ENCODE measurements around the gene HUS1.
"Not testable (repeated sequence)": the region's sequence is repeated elsewhere in the genome, so short reads cannot be mapped to it uniquely, and the experiment has no call there.

The HUS1 gene

DNA sequence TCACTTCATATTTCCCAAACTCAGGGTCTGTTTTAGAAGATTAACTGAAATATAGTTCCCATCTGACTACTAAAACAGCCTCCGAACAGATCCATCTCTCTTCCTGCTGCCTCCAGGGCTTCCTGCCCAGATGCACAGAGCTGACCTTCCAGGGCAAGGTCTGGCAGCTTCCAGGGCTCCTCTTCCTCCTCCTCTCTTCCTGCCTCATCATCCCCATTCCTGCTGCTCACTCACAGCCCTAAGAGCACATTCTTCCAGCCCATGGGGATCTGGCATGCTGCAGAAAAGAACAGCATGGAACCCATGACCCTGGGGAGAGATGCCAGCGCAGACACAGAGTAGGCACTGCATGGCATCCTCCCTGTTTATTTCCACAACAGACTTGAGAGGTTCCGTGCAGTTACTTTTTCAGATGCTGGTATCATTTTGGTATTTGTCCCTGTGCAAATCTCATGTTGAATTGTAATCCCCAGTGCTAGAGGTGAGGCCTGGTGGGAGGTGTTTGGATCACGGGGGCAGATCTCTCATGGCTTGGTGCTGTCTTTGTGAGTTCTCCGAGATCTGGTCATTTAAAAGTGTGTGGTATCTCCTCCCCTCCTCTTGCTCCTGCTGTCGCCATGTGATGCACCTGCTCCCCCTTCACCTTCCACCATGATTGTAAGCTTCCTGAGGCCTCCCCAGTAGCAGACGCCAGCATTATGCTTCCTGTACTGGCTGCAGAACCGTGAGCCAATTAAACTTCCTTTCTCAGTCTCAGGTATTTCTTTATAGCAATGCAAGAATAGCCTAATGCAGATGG lies 35.5 kb downstream of the HUS1 start:
- no peak for DNase-seq

DNA sequence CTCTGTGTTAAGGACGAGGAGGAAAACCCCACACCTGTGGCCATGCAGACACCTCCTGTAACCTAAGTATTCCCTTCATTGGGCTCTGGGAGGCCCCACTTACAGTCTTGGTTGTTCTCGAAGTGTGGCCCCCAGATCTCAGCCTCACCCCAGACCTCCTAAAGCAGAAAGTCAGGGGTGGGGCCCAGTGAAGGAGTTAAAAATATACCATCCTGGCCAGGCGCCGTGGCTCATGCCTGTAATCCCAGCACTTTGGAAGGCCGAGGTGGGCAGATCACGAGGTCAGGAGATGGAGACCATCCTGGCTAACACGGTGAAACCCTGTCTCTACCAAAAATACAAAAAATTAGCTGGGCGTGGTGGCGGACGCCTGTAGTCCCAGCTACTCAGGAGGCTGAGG lies 36.8 kb downstream of the HUS1 start:
- DNase-seq, result not testable (repeated sequence)

DNA sequence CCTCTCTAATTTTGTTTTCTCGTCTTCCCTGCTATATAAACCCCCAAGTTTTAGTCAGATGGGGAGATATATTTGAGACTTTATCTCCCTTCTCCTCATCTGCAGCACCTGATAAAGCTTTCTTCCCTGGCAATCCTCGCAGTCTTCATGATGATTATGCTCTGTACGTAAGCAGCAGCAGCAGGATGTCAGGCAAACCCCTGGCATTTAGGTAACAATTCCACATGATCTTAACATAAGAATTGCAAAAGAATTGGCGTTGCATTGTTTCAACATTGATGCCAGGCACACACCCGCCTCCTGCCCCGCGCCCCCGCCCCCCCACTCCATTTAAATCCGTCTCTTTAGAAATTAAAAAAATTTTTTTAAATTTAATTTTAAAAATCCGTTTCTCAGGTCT lies 37.3 kb downstream of the HUS1 start:
- DNase-seq, result no peak

DNA sequence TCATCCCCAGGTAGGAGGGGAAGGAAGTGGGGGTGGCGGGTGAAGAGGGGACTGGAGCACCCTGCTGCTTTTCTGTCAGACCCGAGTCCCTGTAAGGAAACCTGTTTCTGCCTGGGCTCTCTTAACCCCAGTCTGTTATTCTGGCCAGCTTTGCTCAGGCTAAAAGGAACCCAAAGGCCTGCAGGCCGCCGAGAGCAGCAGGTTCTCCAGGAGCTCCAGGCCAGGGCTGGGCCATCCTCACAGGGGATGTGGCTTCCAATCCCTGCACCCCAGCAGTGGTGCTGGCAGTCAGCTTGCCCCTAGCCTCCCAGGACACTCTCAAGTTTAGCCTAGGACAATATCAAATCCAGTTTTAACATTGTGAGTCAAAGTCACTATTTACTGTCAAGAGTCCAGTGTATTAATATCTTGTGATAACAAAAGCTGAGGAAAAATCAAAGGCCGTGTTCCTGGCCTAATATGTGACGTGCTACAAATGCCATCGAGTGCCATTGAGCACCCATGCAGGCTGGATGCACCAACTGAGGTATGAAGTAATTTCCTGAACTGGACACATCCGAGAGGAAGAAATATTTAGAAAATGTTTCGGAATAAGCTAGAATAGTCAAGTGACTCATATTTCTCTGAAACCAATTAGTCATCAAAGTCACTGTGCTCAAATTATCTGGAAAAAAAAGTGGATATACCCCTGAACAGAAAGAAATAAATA lies 38.1 kb downstream of the HUS1 start:
- no peak for DNase-seq

DNA sequence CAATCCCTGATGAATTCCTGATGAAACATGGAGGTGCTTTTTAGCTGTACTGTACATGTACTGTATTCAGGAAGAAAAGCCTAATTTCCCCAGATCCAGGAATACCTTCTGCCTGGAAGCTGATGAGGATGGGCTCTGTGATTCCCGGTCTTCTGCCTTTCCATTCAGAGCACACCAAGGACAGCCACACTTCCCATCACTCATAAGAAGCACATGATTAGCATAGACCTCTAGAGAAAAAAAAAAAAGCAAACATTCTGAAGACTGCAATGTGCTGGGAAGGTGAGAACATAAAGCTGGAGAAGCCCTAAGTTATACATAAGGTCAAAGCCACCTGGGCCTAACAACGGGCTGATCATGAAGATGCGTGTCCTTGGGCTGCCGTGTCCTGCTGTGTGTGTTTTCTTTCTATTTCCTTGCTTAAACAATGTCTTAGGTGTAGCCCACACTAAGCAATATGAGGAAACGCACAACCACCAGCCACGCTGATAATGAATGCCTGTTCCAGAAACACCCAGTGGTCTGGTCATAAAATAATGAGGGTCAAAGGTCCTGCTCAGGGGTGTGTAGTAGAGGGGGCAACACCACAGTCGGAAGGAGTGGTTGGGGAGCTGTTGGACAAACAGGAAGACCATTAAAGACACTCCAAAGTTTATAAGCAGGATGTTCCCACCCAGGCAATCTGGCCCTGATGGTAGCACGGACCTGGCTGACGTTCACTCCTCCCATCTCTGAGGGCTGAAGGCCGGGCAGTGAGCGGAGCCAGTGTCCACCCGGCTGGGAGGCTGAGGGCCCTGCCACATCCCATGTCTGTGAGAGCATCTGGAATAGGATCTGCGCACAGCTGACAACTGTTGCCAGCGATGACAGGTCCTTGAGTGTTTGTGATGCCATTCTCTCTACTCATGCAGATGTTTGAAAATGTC lies 39.1 kb downstream of the HUS1 start:
- no peak for DNase-seq

DNA sequence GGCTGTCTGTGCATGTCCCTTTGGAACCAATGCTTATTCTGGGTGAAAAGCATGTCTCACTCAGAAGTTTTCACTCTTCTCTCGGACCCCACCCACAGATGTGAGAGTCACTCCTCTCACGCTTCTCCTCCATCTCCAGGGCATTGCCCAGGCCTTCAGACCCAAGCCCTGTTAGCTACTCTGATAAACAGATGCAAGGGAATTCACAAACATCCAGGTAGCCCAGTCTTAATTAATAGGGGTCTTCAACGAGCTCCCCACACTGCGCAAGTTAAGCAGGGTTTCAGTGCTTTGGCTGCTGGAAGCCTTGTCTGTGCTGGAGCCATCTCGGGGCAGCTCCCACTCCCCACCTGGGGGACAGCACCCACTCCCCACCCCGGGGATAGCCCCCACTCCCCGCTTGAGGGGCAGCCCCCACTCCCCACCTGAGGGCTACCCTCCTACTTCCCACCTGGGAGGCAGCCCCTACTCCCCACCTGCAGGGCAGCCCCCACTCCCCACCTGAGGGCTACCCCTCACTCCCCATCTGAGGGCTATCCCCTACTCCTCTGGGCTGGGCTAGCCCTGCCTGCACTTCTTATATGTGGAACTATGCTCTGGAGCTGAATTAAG lies 39.9 kb downstream of the HUS1 start:
- DNase-seq, result no peak

DNA sequence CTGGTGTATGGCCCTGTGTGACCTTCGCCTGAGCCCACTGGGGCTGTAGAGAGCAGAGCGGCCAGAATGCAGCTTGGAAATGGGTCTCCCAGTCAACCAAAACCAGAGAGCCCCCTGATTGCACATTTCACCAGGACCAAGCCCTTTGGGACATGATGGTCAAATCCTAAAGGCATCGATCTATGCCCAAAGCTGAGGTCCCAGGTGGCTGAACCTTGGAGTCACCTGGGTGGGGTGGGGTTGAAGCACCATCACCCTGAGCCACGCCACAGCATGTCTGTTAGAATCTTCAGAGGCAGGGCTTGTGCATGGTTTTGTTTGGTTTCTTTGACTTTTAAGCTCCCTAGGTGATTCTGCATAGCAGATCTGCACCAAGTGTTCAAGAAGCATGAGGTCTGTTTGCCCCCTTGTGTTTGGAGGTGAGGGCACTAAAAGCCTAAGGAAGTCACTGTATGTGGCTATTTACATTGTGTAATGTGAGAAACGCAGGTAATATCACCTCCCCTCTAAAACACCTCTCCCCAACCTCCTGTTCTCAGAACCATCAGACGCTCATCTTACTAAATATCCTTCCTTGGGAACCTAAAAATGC lies 40.7 kb downstream of the HUS1 start:
- no peak for DNase-seq

DNA sequence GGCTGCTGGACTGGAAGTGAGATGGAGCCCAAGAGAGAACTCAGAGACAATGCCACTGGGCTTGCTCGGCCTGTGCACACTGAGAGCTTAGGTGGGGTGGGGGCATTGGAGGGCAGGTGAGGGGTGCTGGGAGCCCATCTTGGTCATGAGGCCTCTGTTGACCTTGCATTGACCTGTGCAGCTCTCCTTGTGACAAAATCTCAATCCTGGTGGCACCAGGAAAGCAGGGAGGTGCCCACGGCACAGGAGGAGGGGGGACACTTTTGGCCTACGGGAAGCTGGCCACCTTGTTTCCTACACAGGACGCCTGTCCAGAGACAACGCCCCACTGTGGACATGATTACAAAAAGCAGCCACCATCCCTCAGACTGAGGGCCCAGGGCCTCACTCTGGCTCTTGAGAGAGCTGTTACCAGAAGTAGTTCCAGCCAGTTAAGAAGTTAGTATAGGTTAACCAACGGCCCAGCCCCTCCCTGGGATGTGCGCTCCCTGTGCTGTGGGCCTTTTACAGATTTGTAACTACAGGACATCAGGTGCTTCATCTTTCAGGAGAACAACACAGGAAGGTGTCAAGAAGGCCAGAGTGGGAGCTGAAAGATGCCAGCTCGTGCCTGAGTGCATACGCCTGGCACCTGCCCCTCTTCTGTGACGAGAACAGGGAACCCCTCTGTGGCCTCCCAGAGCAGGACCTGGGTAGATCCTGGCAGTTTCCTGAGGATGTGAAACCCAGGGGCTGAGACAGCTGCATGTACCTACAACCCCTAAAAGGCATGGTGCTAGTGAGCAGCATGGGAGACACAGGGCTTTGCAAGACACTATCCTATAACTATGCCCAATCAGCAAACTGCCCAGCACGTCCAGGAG lies 41.5 kb downstream of the HUS1 start:
- no peak for DNase-seq

DNA sequence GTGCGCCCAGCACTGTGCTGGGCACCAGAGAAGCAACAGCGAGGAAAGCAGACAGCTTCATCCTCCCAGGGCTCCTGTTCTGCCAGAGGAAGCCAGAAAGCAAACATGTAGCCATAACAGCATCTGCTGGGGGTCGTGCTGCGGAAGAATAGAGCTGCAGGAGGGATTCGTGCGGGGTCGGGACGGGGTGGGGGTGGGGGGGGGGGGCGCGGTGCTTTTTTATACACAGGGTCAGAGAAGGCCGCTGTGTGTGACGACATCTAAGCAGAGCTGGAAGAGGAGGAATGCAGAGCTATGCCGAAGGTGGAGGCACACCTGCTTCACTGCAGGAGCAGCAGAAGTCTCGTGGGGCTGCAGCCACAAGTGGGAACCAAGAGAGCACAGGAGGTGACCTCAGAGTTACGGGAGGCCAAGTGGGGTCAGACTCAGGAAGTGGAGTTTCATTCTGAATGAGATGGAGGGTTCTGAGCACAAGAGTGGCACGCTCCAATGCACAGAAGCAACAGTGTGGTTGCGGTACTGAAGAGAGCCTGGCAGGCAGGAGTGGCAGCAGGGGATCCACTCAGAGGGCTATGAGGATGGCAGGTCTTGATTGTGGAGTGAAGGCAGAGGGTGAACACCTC lies 42.2 kb downstream of the HUS1 start:
- DNase-seq, result no peak

DNA sequence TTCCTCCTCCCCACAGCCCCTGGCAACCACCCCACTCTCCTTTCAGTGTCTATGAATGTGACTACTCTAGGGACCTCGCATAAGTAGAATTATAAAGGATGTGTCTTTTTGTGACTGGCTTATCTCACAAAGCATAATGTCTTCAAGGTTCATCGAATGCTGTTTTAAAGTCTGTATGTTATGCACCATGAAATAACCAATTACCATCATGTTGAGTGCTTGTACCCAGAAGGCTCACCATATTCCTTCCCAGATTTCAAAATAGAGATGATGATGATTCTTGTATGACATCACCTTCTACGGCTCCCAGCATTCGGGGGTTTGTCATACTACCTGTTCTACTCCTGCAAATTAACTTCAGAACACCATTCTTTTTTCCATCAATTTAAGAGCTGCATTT lies 43.1 kb downstream of the HUS1 start:
- no peak for DNase-seq

DNA sequence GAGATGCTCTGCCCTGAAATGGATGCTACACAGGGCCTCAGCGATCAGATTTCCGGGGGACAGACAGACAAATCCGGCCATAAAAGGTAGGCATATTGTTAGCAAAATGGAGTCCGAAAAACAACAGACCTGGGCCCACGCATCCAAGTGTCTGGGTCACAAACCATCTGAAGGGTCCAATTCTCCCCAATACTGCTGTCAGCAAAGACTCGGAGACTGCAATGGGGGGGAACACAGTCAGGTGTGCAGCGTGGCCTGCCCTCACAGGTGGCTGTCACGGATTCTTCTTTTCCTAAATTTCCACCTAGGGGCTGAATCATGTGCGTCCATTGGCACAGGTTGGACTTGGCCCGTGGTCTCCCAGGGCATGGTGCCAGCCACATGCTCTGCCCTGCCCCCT lies 44.1 kb downstream of the HUS1 start:
- no peak for DNase-seq

DNA sequence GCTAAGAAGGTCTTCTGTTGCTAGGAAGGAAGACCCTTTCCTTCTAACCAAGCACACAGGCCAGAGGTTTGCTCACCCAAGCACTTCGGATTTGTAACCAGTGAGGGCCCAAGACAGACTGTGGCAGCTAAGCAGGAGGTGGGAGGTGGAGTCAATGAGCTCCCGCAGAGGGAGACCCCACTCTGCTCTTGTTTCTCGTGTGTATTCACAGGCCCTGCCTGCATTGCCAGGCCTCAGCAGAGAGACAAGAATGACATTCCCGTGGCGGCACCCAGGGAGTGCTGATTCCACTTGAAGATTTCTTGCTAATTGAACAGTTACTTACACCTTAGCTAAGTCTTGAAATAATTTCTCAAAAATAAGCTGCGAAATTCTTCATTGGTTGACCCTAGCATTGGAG lies 44.6 kb downstream of the HUS1 start:
- DNase-seq, result no peak

DNA sequence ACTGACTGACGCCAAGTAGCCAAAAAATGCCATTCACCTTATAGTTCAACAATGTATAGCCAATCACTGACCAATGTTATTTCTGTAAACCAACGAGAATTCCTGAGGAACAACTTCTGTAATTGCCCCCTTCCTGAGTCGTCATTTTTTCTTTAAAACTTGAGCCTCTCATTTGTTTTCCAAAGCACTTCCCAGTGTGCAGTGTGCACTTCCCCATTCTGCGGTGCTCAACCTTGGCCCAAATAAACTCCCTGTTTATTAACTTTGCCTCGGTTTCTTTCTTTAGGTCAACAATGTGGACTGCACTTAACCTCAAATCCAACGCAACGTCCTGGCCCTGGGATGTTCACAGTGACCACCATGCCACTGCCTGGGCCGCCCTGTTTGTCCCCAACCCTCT lies 46.2 kb downstream of the HUS1 start:
- no peak for DNase-seq

DNA sequence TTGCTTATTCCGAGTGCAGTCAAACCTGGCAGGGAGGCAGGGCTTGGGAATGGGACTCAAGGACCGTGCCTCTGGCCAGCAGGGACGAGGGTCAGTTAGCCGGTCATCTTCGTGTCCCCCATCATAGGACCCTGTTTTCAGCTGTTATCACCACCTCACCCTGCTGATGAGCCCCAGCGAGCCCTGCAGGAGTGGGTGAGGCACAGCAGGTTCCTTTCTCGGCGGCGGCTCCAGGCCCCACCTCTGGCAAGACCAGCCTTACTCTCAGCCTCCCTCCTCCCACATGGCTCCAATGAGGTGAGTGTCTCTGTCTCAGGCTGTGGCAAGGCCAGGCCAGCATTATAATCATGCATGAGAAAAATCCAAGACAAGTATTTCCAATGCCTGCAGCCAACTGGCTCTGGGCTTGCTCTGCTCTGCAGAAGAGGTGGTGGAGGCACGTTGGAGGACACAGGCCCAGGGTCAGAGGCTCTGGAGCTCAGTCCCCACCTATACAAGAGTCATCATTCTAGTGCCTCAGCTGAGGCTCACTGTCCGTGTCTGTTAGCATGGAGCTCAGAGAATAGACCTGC lies 46.9 kb downstream of the HUS1 start:
- DNase-seq, result no peak

DNA sequence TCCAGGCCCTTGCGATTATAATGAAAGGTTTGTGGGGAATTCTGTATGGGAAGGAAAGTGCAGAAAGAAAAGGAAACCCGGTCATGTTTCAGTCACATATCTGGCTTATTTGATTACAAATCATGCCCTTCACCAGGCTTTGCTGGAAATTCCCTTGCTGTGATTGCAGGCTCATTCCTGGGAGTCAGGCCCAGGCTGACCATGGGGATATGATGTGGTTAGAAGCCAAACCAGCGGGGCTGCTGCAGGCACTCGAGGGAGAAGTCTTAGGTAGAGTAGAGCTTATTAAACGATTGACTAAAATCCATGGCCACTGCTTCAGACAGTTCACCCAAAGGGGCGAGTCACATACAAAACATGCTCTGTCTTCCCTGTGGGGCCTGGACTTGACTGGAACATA lies 47.4 kb downstream of the HUS1 start:
- no peak for DNase-seq

DNA sequence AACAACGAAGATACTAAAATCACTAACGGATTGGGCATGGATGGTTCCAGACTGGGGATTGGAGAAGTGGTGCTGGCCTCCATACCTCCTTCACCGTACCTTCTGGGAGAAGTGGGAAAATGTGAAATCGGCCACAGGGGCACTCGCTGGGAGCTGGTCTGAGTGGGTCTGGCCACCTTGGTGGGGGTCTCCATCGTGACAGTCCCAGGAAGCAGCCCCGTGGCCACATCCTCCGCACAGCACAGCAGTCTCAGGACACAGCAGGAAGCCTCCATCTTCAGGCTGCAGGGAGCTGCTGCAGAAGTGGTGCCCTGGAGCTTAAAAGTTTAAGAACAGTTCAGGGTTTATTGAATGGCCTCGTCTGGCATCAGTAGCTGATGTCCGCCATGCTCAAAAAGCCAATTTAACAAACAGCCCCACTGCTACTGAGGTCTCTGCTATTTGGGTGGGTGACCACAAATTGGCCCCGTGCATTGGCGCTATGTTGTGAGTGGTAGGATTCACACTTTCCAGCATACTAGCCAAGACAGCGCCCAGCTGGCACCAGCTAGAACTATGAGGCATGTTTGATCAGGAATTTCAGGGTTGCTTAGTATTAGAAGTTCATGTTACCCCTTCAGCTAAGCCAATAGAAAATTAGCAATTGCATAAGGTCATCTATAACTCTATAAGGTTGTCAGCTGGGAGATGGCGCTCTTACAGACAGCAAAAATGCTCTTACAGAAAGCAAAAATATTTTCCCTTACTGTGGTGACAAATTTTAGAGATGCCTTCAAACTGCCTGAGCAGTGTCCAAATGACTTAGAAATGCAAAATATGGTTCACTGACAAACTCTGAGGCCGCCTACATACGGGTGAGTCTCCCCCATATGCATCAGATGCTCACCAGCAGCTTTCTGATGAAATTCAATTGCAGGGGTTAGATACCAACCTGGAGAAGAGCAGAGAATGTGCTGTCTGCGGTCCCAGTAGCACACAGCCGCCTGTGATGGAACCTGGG lies 48.1 kb downstream of the HUS1 start:
- DNase-seq, result no peak

DNA sequence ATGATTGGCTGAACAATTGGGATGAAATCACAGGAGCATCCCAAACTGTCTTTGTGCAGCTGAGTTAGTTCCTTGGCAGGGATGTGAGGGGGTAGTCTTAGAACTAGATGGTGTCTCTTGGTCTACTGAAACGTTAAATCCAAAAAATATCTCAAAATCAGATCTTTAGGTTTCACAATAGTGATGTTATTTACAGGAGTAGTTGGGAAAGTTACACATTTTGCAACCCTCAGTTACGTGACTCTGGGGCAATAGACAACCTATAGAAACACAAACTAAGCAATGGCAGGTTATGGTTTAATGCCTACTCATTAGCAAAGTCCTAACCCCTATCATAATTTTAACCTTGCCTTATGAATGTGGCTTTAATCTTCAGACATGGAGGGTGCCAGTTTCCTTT lies 55.1 kb downstream of the HUS1 start:
- no peak for DNase-seq

DNA sequence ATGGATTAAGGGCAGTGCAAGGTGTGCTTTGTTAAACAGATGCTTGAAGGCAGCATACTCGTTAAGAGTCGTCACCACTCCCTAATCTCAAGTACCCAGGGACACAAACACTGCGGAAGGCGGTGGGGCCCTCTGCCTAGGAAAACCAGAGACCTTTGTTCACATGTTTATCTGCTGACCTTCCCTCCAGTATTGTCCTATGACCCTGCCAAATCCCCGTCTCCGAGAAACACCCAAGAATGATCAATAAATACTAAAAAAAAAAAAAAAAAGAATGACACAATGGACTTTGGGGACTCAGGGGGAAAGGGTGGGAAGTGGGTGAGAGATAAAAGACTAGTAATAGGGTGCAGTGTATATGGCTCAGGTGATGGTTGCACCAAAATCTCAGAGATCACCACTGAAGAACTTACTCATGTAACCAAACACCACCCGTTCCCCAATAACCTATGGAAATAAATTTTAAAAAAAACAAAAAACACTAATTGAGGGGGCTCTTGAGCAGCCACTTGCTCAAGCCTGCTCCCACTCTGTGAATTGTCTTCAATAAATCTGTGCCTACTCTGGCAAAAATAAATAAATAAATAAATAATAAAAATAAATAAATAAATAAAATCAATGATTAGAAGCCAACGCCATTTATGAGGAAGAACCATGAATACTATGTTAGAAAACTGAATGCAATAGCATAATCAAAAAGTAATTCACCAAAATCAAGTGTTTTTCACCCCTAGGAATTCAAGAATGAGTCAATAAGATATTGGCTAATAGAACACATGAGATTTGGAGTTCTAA lies 56.1 kb downstream of the HUS1 start:
- not testable (repeated sequence) for DNase-seq

DNA sequence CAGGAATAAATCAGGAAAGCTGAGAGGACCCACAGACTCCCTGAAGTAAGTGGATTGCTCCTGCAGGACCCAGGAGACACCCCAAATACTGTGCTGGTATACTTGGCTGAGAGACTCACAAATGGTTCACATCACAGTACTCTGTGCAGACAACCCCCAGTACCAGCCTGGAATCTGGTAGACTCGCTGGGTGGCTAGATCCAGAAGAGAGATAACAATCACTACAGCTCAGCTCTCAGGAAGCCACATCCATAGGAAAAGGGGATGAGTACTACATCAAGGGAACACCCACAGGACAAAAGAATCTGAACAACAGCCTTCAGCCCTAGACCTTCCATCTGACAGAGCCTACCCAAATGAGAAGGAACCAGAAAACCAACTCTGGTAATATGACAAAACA lies 62.9 kb downstream of the HUS1 start:
- DNase-seq, result not testable (repeated sequence)

All from central memory CD4-positive, alpha-beta T cell (primary cell).